ENCODE data around the gene SLC28A1.
"Not testable (repeated sequence)": the region's sequence is repeated elsewhere in the genome, so short reads cannot be mapped to it uniquely, and the experiment has no call there.

SLC28A1 gene

DNA sequence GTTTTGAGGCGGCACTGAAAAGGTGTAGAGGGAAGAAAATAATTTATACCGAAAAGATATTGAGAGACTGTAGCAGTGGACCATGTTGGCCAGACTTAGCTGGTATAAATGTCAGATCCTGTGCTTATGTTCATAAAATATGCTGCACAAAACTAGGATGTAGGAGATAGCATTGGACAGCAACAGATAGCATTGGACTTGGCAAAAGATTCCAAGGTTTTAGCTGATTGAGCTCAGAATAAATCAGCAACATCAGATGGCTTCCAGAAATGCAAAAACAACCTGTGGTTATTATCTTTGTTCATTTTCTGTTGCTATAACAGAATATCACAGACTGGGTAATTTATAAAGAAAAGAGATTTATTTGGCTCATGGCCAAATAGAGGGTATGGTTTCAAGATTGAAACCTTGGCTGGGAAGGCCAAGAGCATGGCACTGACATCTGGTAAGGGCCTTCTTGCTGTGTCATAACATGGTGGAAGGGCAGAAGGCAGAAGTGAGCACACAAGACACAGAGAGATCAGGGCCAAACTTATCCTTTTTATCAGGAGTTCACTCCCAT, 34.7 kb downstream of the SLC28A1 start:
- TF ChIP-seq, protein P1, sequence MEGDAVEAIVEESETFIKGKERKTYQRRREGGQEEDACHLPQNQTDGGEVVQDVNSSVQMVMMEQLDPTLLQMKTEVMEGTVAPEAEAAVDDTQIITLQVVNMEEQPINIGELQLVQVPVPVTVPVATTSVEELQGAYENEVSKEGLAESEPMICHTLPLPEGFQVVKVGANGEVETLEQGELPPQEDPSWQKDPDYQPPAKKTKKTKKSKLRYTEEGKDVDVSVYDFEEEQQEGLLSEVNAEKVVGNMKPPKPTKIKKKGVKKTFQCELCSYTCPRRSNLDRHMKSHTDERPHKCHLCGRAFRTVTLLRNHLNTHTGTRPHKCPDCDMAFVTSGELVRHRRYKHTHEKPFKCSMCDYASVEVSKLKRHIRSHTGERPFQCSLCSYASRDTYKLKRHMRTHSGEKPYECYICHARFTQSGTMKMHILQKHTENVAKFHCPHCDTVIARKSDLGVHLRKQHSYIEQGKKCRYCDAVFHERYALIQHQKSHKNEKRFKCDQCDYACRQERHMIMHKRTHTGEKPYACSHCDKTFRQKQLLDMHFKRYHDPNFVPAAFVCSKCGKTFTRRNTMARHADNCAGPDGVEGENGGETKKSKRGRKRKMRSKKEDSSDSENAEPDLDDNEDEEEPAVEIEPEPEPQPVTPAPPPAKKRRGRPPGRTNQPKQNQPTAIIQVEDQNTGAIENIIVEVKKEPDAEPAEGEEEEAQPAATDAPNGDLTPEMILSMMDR (IDR thresholded peaks at IDR 0.05; ENCODE audit: extremely low read depth, insufficient read depth, missing control alignments) = no peak
- DNase-seq (ENCODE audit: low spot score) = no peak
- in situ Hi-C loops (cut with MboI; ENCODE audit: low pct_unique_long_range_greater_than_20kb, low sequenced_read_pairs, unreplicated experiment) = no loop called here

DNA sequence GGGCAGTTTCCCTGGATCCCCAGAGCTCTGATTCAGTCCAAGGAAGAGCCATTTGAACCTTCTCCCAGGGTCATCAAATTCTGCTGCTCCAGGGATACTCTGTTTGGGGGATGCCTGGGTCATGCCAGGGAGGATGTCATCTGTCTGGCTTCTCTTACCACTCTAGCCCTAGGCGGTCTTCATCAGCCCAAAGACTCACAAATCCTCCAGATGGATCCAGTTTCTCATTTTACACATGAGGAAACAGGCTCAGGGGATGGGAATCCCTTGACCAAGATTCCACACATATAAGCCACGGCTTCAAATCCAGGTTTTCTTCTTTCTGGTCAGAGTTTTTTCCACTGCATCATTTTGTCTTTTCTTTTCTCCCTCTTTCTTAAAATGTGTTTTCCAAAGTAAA, 36.7 kb downstream of the SLC28A1 start:
- in situ Hi-C loops (cut with MboI; ENCODE audit: low pct_unique_long_range_greater_than_20kb, low sequenced_read_pairs, unreplicated experiment) = no loop called here
- DNase-seq (ENCODE audit: low spot score) = no peak
- TF ChIP-seq, protein P1 (IDR thresholded peaks at IDR 0.05; ENCODE audit: extremely low read depth, insufficient read depth, missing control alignments) = no peak

DNA sequence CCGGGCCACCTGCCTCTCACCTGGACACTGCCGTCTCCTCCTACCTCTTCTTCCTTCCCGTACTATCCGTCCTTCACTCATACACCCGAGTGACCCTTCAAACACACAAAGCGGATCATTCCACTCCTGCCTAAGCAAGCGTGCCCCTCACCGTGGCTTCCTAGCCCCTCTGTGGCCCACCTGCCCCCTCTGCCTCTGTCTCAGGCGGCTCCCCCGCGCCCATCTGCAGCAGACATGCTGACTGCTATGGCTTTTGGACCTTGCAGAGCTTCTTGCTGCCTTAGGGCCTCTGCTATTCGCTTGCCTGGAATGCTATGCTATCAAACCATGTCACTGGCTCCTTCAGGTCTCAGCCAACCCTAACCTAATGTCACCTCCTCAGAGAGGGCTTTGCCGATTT, 38.1 kb downstream of the SLC28A1 start:
- in situ Hi-C loops (cut with MboI; ENCODE audit: low pct_unique_long_range_greater_than_20kb, low sequenced_read_pairs, unreplicated experiment) = no loop called here
- DNase-seq (ENCODE audit: low spot score) = no peak

DNA sequence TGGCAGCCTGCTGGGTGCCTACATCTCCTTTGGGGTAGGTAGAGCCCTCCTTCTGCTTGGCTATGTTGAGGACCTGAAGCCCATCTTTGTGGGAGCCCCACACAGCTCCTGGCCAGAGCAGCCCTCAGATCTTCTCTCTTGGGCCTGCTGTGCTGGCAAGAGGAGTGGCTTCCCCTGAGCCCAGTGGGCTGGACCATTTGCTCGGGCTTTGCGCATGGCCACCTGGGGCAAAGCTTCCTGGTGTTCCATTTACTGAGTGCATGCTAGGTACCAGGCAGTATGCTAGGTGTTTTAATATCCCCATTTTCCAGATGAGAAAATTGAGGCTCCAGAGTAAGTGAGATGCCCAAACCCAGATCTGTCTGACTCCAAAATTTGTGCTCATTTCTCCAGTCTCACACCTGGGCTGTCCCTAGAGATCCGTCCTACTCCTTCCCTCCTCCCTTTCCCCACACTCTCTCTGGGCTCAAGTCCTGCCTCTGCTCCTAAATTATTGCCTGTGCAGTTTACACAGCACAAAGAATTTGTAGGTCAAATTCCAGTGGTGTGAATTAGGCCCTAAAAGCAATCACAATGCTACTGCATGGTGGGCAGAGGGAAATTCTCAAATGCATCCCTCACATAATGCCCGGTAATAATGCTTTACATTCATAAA, 39.7 kb downstream of the SLC28A1 start:
- in situ Hi-C loops (cut with MboI; ENCODE audit: low pct_unique_long_range_greater_than_20kb, low sequenced_read_pairs, unreplicated experiment) = no loop called here
- TF ChIP-seq, protein P1 (IDR thresholded peaks at IDR 0.05; ENCODE audit: extremely low read depth, insufficient read depth, missing control alignments) = no peak
- no peak for DNase-seq (ENCODE audit: low spot score)

More for the DNA sequence above, 38.1 kb downstream of the SLC28A1 start:
- TF ChIP-seq, protein P1 (IDR thresholded peaks at IDR 0.05; ENCODE audit: extremely low read depth, insufficient read depth, missing control alignments) = no peak

DNA sequence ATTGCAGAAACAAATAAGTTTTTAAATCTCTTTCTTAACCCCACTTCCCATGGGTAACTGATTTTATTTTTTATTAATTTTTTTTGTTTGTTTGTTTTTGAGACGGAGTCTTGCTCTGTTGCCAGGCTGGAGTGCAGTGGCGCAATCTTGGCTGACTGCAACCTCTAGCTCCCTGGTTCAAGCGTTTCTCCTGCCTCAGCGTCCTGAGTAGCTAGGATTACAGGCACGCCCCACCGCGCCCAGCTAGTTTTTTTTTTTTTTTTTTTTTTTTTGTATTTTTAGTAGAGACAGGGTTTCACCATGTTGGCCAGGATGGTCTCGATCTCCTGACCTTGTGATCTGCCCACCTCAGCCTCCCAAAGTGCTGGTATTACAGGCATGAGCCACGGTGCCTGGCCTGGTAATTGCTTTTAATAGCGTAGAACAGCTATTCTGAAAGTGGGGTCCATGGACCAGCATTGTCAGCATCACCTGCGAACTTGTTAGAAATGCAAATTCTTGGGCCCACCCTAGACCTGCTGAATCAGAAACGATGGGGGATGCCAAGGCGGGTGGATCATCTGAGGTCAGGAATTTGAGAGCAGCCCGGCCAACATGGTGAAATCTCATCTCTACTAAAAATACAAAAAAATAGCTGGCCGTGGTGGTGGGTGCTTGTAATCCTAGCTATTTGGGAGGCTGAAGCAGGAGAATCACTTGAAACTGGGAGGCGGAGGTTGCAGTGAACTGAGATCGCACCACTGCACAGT, 40.5 kb downstream of the SLC28A1 start:
- in situ Hi-C loops (cut with MboI; ENCODE audit: low pct_unique_long_range_greater_than_20kb, low sequenced_read_pairs, unreplicated experiment) = loop anchor here (5.0 kb wide), 1 partner anchor 333 kb away; no protein-coding TSS in a partner anchor
- DNase-seq (ENCODE audit: low spot score) = not testable (repeated sequence)

DNA sequence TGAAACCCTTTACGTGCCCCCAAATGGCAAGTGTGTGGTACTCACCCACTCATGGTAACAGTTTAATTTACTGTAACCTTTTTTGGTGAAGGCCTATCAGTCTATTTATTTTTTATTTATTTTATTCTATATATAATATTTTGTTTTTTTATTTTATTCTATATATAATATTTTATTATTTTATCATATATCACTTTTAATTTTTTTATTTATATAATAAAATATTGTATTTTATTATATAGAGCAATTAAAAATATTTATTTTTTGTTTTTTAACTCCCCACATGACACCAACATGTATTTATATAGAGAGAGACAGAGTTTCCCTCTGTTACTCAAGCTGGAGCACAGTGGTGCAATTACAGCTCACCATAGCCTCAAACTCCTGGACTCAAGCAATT, 41.4 kb downstream of the SLC28A1 start:
- DNase-seq (ENCODE audit: low spot score) = no peak
- in situ Hi-C loops (cut with MboI; ENCODE audit: low pct_unique_long_range_greater_than_20kb, low sequenced_read_pairs, unreplicated experiment) = loop anchor here (5.0 kb wide), 1 partner anchor 334 kb away; no protein-coding TSS in a partner anchor
- TF ChIP-seq, protein P1 (IDR thresholded peaks at IDR 0.05; ENCODE audit: extremely low read depth, insufficient read depth, missing control alignments) = no peak
